ENCODE results near the gene TCTN3.

DNA sequence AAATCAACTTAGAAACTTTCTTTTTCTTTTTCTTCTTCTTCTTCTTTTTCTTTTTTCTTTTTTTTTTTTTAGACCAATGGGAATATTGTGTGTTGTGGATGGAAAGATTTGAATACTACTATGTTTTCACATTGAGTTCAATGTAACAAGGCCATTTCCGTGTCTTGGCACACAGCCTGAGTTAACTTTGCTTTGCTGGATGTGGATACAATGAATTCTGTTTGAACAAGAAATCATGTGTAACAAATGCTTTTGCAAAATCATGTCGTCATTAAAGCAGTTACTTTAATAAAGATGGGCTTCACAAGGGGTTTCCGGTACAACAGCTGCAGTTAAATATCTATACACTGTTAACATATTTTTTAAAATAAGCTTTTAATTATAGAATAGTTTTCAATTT, 48.8 kb upstream of the TCTN3 start:
- TF ChIP-seq, protein P1, sequence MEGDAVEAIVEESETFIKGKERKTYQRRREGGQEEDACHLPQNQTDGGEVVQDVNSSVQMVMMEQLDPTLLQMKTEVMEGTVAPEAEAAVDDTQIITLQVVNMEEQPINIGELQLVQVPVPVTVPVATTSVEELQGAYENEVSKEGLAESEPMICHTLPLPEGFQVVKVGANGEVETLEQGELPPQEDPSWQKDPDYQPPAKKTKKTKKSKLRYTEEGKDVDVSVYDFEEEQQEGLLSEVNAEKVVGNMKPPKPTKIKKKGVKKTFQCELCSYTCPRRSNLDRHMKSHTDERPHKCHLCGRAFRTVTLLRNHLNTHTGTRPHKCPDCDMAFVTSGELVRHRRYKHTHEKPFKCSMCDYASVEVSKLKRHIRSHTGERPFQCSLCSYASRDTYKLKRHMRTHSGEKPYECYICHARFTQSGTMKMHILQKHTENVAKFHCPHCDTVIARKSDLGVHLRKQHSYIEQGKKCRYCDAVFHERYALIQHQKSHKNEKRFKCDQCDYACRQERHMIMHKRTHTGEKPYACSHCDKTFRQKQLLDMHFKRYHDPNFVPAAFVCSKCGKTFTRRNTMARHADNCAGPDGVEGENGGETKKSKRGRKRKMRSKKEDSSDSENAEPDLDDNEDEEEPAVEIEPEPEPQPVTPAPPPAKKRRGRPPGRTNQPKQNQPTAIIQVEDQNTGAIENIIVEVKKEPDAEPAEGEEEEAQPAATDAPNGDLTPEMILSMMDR (IDR thresholded peaks at IDR 0.05; ENCODE audit: poor library complexity): no peak
- no peak for TF ChIP-seq EZH2 (IDR thresholded peaks at IDR 0.05; ENCODE audit: borderline replicate concordance)
